ENCODE data around the gene BAHCC1. TPM values are rescaled to one million over a fixed set of nuclear protein-coding genes. Genes with fewer than 3 reads are reported as not detected.

BAHCC1 gene
- total and polyA plus RNA-seq, 9 of the 15 experiments (the other 6 are each of a cell fraction or from before 2014, with no cell fraction given) = 0.14 to 26.9 (median 5.0) TPM

DNA sequence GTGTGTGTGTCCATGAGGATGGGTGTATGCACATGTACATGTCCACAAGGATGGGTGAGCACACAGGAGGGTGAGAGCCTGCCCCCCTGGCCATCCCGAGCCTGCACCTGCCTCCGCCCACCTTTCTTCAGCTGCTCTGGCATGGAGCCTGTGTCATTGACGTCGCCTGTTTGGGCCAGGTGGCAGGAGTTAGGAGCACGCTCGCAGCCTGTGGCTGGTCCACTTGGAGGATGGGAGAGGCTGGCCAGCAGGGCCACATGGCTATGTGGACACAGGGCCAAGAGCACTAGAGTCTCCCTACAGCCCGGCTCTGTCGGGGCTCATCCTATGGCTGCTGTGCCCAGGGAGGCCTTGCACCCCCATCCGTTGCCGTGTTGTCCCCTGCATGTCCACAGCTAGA is 21.4 kb downstream of the BAHCC1 start:
- no peaks in the 10 kb centered on the region for H3K9me3 ChIP-seq (replicated peaks; ENCODE audit: control insufficient read depth, insufficient read depth, low read depth, low read length)
- ChIA-PET CTCF (ENCODE audit: low intra/inter-chr PET ratio) (no interaction called here), POLR2A (no interaction called here)
- no peak overlapping the region for H3K9ac ChIP-seq (ENCODE audit: insufficient read depth in 1 of 2, low read depth in 2 of 2, low read length in 2 of 2)
- DNase-seq (ENCODE audit: extremely low read depth in 1 of 4, low spot score in 3 of 4) (no peak), ATAC-seq (no peak), FAIRE-seq (no peak)
- in situ Hi-C loops (cut with MboI) (no loop called here), intact Hi-C loops (cut with micrococcal nuclease) (no loop called here)
- no peaks in the 10 kb centered on the region; a peak in 1 of 5 replicates for H3K27me3 ChIP-seq (ENCODE audit: control insufficient read depth in 2 of 2, insufficient read depth in 2 of 2, low read length in 2 of 2)
- H3K4me1 ChIP-seq (replicated peaks in 1 of 2; ENCODE audit: control insufficient read depth in 2 of 2, insufficient read depth in 2 of 2, low read length in 2 of 2) = peaks cover 13 to 90% of the 10 kb centered on the region in 2 experiments
- no peak overlapping the region for H2AFZ ChIP-seq (ENCODE audit: low read depth, low read length)
- H3K79me2 ChIP-seq (ENCODE audit: control insufficient read depth, insufficient read depth, low read length) = peaks cover 8% of the 10 kb centered on the region
- H3K4me2 ChIP-seq (ENCODE audit: insufficient read depth, low read length) = no peak overlapping the region
- 70% methylated on average over 9 of the region's 10 CpGs for WGBS (ENCODE audit: insufficient coverage, low coverage, missing lambda C conversion rate)
- no TSS peak for BruUV-seq (replicated peaks)
- H3K4me3 ChIP-seq = no peak overlapping the region
- no peak overlapping the region; the same call in 2 of the 3 replicates for H3K27ac ChIP-seq (ENCODE audit: extremely low read depth, low read depth, low read length)
- no peaks in the 10 kb centered on the region for H4K20me1 ChIP-seq (replicated peaks; ENCODE audit: control insufficient read depth, insufficient read depth, low read length)
- H3K36me3 ChIP-seq (ENCODE audit: control insufficient read depth, insufficient read depth, low read length) = no peaks in the 10 kb centered on the region; the same call in 2 of the 3 replicates
- H3K9me1 ChIP-seq (ENCODE audit: control insufficient read depth, insufficient read depth, low read length) = no peaks in the 10 kb centered on the region
- TF ChIP-seq ILK (tag; IDR thresholded peaks at IDR 0.05; ENCODE audit: borderline replicate concordance, low read depth) (no peak), MIER1 (IDR thresholded peaks at IDR 0.05; ENCODE audit: low read depth) (no peak), KAT2B (IDR thresholded peaks at IDR 0.05; ENCODE audit: low read depth, low read length) (no peak), MAFG (tag; conservative IDR thresholded peaks at IDR 0.05) (no peak), ATF7 (IDR thresholded peaks at IDR 0.05) (no peak), BRCA1 (IDR thresholded peaks at IDR 0.05) (no peak), BRCA1 (CRISPR knock-in tag; IDR thresholded peaks at IDR 0.05) (no peak)
- TF ChIP-seq, protein P1, sequence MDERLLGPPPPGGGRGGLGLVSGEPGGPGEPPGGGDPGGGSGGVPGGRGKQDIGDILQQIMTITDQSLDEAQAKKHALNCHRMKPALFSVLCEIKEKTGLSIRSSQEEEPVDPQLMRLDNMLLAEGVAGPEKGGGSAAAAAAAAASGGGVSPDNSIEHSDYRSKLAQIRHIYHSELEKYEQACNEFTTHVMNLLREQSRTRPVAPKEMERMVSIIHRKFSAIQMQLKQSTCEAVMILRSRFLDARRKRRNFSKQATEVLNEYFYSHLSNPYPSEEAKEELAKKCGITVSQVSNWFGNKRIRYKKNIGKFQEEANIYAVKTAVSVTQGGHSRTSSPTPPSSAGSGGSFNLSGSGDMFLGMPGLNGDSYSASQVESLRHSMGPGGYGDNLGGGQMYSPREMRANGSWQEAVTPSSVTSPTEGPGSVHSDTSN (CRISPR knock-in tag; IDR thresholded peaks at IDR 0.05; ENCODE audit: low read depth) = no peak
- TF ChIP-seq, protein P1 (tag; conservative IDR thresholded peaks at IDR 0.05; ENCODE audit: low read depth) = no peak
- TF ChIP-seq, protein P2, sequence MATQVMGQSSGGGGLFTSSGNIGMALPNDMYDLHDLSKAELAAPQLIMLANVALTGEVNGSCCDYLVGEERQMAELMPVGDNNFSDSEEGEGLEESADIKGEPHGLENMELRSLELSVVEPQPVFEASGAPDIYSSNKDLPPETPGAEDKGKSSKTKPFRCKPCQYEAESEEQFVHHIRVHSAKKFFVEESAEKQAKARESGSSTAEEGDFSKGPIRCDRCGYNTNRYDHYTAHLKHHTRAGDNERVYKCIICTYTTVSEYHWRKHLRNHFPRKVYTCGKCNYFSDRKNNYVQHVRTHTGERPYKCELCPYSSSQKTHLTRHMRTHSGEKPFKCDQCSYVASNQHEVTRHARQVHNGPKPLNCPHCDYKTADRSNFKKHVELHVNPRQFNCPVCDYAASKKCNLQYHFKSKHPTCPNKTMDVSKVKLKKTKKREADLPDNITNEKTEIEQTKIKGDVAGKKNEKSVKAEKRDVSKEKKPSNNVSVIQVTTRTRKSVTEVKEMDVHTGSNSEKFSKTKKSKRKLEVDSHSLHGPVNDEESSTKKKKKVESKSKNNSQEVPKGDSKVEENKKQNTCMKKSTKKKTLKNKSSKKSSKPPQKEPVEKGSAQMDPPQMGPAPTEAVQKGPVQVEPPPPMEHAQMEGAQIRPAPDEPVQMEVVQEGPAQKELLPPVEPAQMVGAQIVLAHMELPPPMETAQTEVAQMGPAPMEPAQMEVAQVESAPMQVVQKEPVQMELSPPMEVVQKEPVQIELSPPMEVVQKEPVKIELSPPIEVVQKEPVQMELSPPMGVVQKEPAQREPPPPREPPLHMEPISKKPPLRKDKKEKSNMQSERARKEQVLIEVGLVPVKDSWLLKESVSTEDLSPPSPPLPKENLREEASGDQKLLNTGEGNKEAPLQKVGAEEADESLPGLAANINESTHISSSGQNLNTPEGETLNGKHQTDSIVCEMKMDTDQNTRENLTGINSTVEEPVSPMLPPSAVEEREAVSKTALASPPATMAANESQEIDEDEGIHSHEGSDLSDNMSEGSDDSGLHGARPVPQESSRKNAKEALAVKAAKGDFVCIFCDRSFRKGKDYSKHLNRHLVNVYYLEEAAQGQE (IDR thresholded peaks at IDR 0.05; ENCODE audit: borderline replicate concordance) = no peak
- TF ChIP-seq, protein P2 (CRISPR knock-in tag; IDR thresholded peaks at IDR 0.05; ENCODE audit: low read depth) = no peak
- TF ChIP-seq, protein P3, sequence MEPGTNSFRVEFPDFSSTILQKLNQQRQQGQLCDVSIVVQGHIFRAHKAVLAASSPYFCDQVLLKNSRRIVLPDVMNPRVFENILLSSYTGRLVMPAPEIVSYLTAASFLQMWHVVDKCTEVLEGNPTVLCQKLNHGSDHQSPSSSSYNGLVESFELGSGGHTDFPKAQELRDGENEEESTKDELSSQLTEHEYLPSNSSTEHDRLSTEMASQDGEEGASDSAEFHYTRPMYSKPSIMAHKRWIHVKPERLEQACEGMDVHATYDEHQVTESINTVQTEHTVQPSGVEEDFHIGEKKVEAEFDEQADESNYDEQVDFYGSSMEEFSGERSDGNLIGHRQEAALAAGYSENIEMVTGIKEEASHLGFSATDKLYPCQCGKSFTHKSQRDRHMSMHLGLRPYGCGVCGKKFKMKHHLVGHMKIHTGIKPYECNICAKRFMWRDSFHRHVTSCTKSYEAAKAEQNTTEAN (CRISPR knock-in tag; IDR thresholded peaks at IDR 0.05) = no peak
